Panc1 (cell line): ENCODE results near the gene ERC2. TPM values are rescaled to one million over a fixed set of nuclear protein-coding genes. Genes with fewer than 3 reads are reported as not detected.

Experiments
- ATAC-seq: fragments of 200-7000 bp; cut with Tn5 transposase; 2 replicates; pipeline ENCODE4 v1.9.1; 2020; ENCODE audit warnings: mild to moderate bottlenecking, moderate library complexity
- BruUV-seq: library from RNA; stranded (reverse); fragments of 400-500 nt; replicated peaks from 2 replicates; lab custom pipeline; 2021; lab: Mats Ljungman, UMichigan
- CTCF ChIA-PET: fragments of 300-600 bp; sonication (Branson Sonifier 250); formaldehyde crosslinking; loops from one replicate; lab custom pipeline; 2022; ENCODE audit warnings: antibody characterized with exemption; lab: Charles Lee
- POLR2A ChIA-PET: fragments of 300-600 bp; sonication (Branson Sonifier 250); formaldehyde crosslinking; loops from one replicate; lab custom pipeline; 2022; ENCODE audit warnings: antibody characterized with exemption; lab: Charles Lee
- DNase-seq: peaks from one replicate; pipeline ENCODE4 v3.0.0-alpha.2; 2010; ENCODE audit warnings: low read depth, low spot score
- H3K27ac ChIP-seq: 2 replicates; pipeline ENCODE4 v1.5.1; 2011; ENCODE audit warnings: mild to moderate bottlenecking, low read length, inconsistent platforms
- H3K27me3 ChIP-seq: fragments of 200-500 bp; sonication (Bioruptor generic); 2 replicates; pipeline ENCODE4 v1.6.0; 2014; ENCODE audit warnings: low read length, inconsistent platforms; ENCODE audit not compliant: control insufficient read depth, insufficient read depth
- H3K36me3 ChIP-seq: fragments of 200-500 bp; sonication (Bioruptor generic); 2 replicates; pipeline ENCODE4 v1.5.1; 2014; ENCODE audit warnings: inconsistent platforms, mild to moderate bottlenecking, low read length, moderate library complexity; ENCODE audit not compliant: control insufficient read depth, insufficient read depth
- H3K4me1 ChIP-seq: 2 replicates; pipeline ENCODE4 v1.5.1; 2011; ENCODE audit warnings: inconsistent platforms, mild to moderate bottlenecking, low read length, moderate library complexity; ENCODE audit not compliant: control insufficient read depth, insufficient read depth
- H3K4me3 ChIP-seq, 2 experiments: 2 replicates each; pipeline ENCODE4 v1.5.1; 2011 to 2012; ENCODE audit warnings: low read depth in 2 of 2, low read length in 2 of 2, mild to moderate bottlenecking in 2 of 2, inconsistent platforms in 1 of 2, moderate library complexity in 1 of 2
- H3K9me3 ChIP-seq: fragments of 200-500 bp; sonication (Bioruptor generic); 2 replicates; pipeline ENCODE4 v1.5.1; 2014; ENCODE audit warnings: low read depth, mild to moderate bottlenecking, inconsistent platforms, low read length, moderate library complexity; ENCODE audit not compliant: control insufficient read depth, insufficient read depth
- CTCF ChIP-seq: fragments of 450-650 bp; IDR thresholded peaks from 2 replicates; pipeline ENCODE4 v1.5.1; 2017; ENCODE audit warnings: mild to moderate bottlenecking
- POLR2AphosphoS5 ChIP-seq: IDR thresholded peaks from 2 replicates; pipeline ENCODE4 v1.6.1; 2012; ENCODE audit warnings: mild to moderate bottlenecking, low read depth, low read length, moderate library complexity
- REST ChIP-seq, 2 experiments: IDR thresholded peaks; 2 replicates each; pipeline ENCODE4 v1.6.1; 2011 to 2012; ENCODE audit warnings: low read depth in 2 of 2, control low read depth in 1 of 2, low read length in 1 of 2, mild to moderate bottlenecking in 1 of 2, moderate library complexity in 1 of 2; ENCODE audit not compliant: insufficient read depth in 1 of 2
- SIN3A ChIP-seq: IDR thresholded peaks from 2 replicates; pipeline ENCODE4 v1.6.1; 2012; ENCODE audit warnings: low read depth, mild to moderate bottlenecking, low read length, moderate library complexity, borderline replicate concordance; ENCODE audit not compliant: insufficient read depth
- TCF7L2 ChIP-seq: IDR thresholded peaks from 2 replicates; pipeline ENCODE4 v1.6.1; 2011; ENCODE audit warnings: mild to moderate bottlenecking, low read depth, low read length, inconsistent platforms
- in situ Hi-C: cut with HindIII; loops from 2 replicates; pipeline ENCODE4 v1.10.0; 2016; ENCODE audit warnings: low sequenced_read_pairs, low pct_unique_long_range_greater_than_20kb
- intact Hi-C: fragments of 100-400 bp; cut with micrococcal nuclease; formaldehyde crosslinking; loops from one replicate; pipeline ENCODE4 v1.10.0; 2022; ENCODE audit not compliant: unreplicated experiment
- total RNA-seq: library from RNA; stranded (reverse); gene quantifications from one replicate; pipeline ENCODE4 v1.2.1, GENCODE V29; 2021; ENCODE audit not compliant: unreplicated experiment

Gene ERC2
- total RNA-seq, 1 experiment from 2014 or later = 0.33 TPM

GRCh38 chr3:56459719-56460118 lies 8.5 kb downstream of the ERC2 start:
- H3K9me3 ChIP-seq = no peaks in the 10 kb centered on the region
- TF ChIP-seq POLR2AphosphoS5 (no peak), TCF7L2 (no peak), REST (IDR thresholded peaks at IDR 0.05; ENCODE audit: insufficient read depth in 1 of 2, low read depth in 2 of 2, low read length in 1 of 2) (no peak)
- ATAC-seq = no peak
- no TSS peak for BruUV-seq
- no peak for DNase-seq
- intact Hi-C loops (no loop called here), in situ Hi-C loops (no loop called here)
- no peaks in the 10 kb centered on the region for H3K4me1 ChIP-seq
- ChIA-PET POLR2A (no interaction called here), CTCF (no interaction called here)
- H3K36me3 ChIP-seq = no peaks in the 10 kb centered on the region
- peaks cover 4% of the 10 kb centered on the region for H3K27me3 ChIP-seq
- H3K27ac ChIP-seq = no peak overlapping the region
- no peak overlapping the region for H3K4me3 ChIP-seq

GRCh38 chr3:56459104-56459496 lies 9.2 kb downstream of the ERC2 start:
- Histone ChIP-seq H3K4me1 (no peaks in the 10 kb centered on the region), H3K9me3 (no peaks in the 10 kb centered on the region), H3K36me3 (no peaks in the 10 kb centered on the region), H3K27ac (no peak overlapping the region), H3K4me3 (no peak overlapping the region), H3K27me3 (no peaks in the 10 kb centered on the region; the same call in none of the 2 replicates)
- DNase-seq (no peak), ATAC-seq (no peak)
- ChIA-PET POLR2A (no interaction called here), CTCF (no interaction called here)
- TF ChIP-seq CTCF (no peak), SIN3A (no peak), POLR2AphosphoS5 (no peak)
- no TSS peak for BruUV-seq
- intact Hi-C loops = no loop called here
- in situ Hi-C loops = no loop called here

GRCh38 chr3:56458496-56459103 lies 9.7 kb downstream of the ERC2 start:
- no TSS peak for BruUV-seq
- ATAC-seq (no peak), DNase-seq (no peak)
- ChIA-PET CTCF (no interaction called here), POLR2A (no interaction called here)
- Histone ChIP-seq H3K27ac (no peak overlapping the region), H3K36me3 (no peaks in the 10 kb centered on the region), H3K27me3 (no peaks in the 10 kb centered on the region; the same call in 1 of the 2 replicates), H3K9me3 (no peaks in the 10 kb centered on the region), H3K4me1 (no peaks in the 10 kb centered on the region), H3K4me3 (no peak overlapping the region)
- intact Hi-C loops (no loop called here), in situ Hi-C loops (no loop called here)
- TF ChIP-seq TCF7L2 (no peak), SIN3A (no peak), POLR2AphosphoS5 (no peak), CTCF (no peak), REST (IDR thresholded peaks at IDR 0.05; ENCODE audit: insufficient read depth in 1 of 2, low read depth in 2 of 2, low read length in 1 of 2) (no peak)
